HepG2 (cell line): ENCODE results near the gene SERINC2. TPM values are rescaled to one million over a fixed set of nuclear protein-coding genes. Genes with fewer than 3 reads are reported as not detected.

Experiments
- AGO2 ChIP-seq: fragments of 200-400 bp; formaldehyde crosslinking; optimal IDR thresholded peaks from 2 replicates; pipeline ENCODE3; 2017; ENCODE audit warnings: mild to moderate bottlenecking, low read depth, low read length, moderate library complexity
- CSRNP1 ChIP-seq: sonication (generic); formaldehyde crosslinking; IDR thresholded peaks from 2 replicates; pipeline ENCODE4 v1.8.1; 2023; ENCODE audit warnings: mild to moderate bottlenecking, missing genetic modification reagents
- DNMT1 ChIP-seq: sonication (generic); formaldehyde crosslinking; IDR thresholded peaks from 2 replicates; pipeline ENCODE4 v1.5.1; 2020; ENCODE audit warnings: mild to moderate bottlenecking, missing genetic modification reagents
- GFI1 ChIP-seq: sonication (generic); formaldehyde crosslinking; IDR thresholded peaks from 2 replicates; pipeline ENCODE4 v1.5.0; 2020; ENCODE audit warnings: missing genetic modification reagents, mild to moderate bottlenecking, borderline replicate concordance
- HOXA3 ChIP-seq: sonication (generic); formaldehyde crosslinking; IDR thresholded peaks from 2 replicates; pipeline ENCODE4 v1.5.0; 2020; ENCODE audit warnings: missing genetic modification reagents
- IKZF5 ChIP-seq: IDR thresholded peaks from 2 replicates; pipeline ENCODE4 v1.6.1; 2018; ENCODE audit warnings: missing genetic modification reagents, mild to moderate bottlenecking, missing compliant biosample characterization
- NKX3-1 ChIP-seq: sonication (generic); formaldehyde crosslinking; IDR thresholded peaks from 2 replicates; pipeline ENCODE4 v1.5.0; 2020; ENCODE audit warnings: missing genetic modification reagents
- NONO ChIP-seq, 2 experiments: fragments of 450-650 bp in 1 of 2; sonication (generic) in 1 of 2; formaldehyde crosslinking in 1 of 2; IDR thresholded peaks in 1 of 2; conservative IDR thresholded peaks in 1 of 2; 2 replicates each; pipeline versions ENCODE4 v1.6.1 to v1.8.0; 2017 to 2022; ENCODE audit warnings: mild to moderate bottlenecking in 1 of 2, missing genetic modification reagents in 1 of 2, moderate library complexity in 1 of 2
- PHF8 ChIP-seq: sonication (generic); formaldehyde crosslinking; IDR thresholded peaks from 2 replicates; pipeline ENCODE4 v1.5.0; 2020; ENCODE audit warnings: missing genetic modification reagents
- TFDP2 ChIP-seq: sonication (generic); formaldehyde crosslinking; IDR thresholded peaks from 2 replicates; pipeline ENCODE4 v1.4.0; 2020; ENCODE audit warnings: missing genetic modification reagents
- THAP11 ChIP-seq: IDR thresholded peaks from 2 replicates; pipeline ENCODE4 v1.6.1; 2016; ENCODE audit warnings: missing biosample characterization, missing genetic modification reagents
- ZFX ChIP-seq: sonication (generic); formaldehyde crosslinking; IDR thresholded peaks from 2 replicates; pipeline ENCODE4 v1.4.0; 2020; ENCODE audit warnings: mild to moderate bottlenecking, low read depth, missing genetic modification reagents, moderate library complexity
- ZNF414 ChIP-seq: sonication (generic); formaldehyde crosslinking; IDR thresholded peaks from 2 replicates; pipeline ENCODE4 v1.5.0; 2020; ENCODE audit warnings: missing genetic modification reagents
- ZNF607 ChIP-seq: sonication (generic); formaldehyde crosslinking; IDR thresholded peaks from 2 replicates; pipeline ENCODE4 v1.5.1; 2020; ENCODE audit warnings: missing genetic modification reagents, mild to moderate bottlenecking, borderline replicate concordance
- polyA plus RNA-seq, 8 experiments: library from polyadenylated mRNA; depleted of rRNA in 3 of 8; stranded (reverse) in 7 of 8; unstranded in 1 of 8; fragments of >200 nt; fragmentation: Illumina TruSeq in 4 of 8; extraction: Trizol in 4 of 8; gene quantifications; 2 replicates each; pipeline versions ENCODE4 v1.2.1 to v1.2.3, GENCODE V29; 2011 to 2016; ENCODE audit warnings: low read depth in 4 of 8, missing spikeins in 1 of 8, mixed read lengths in 1 of 8; ENCODE audit not compliant: insufficient read depth in 1 of 8
- total RNA-seq, 5 experiments: library from RNA; depleted of rRNA; stranded (reverse); fragments of >200 nt; fragmentation: Illumina TruSeq; extraction: Trizol; gene quantifications; 2 replicates each; pipeline ENCODE4 v1.2.3, GENCODE V29; 2016; ENCODE audit warnings: low read depth in 1 of 5
- TF ChIP-seq, protein P1 (sequence below): sonication (generic); formaldehyde crosslinking; IDR thresholded peaks from 2 replicates; pipeline ENCODE4 v1.5.1; 2020; ENCODE audit warnings: mild to moderate bottlenecking, missing genetic modification reagents, moderate library complexity
- TF ChIP-seq, protein P2 (sequence below): sonication (generic); formaldehyde crosslinking; IDR thresholded peaks from 2 replicates; pipeline ENCODE4 v1.8.0; 2022; ENCODE audit warnings: low read depth, missing genetic modification reagents

The SERINC2 gene
- total and polyA plus RNA-seq, 2 of the 13 experiments (the other 11 are each of a cell fraction or from before 2014, with no cell fraction given): 4.8 to 126 TPM

DNA sequence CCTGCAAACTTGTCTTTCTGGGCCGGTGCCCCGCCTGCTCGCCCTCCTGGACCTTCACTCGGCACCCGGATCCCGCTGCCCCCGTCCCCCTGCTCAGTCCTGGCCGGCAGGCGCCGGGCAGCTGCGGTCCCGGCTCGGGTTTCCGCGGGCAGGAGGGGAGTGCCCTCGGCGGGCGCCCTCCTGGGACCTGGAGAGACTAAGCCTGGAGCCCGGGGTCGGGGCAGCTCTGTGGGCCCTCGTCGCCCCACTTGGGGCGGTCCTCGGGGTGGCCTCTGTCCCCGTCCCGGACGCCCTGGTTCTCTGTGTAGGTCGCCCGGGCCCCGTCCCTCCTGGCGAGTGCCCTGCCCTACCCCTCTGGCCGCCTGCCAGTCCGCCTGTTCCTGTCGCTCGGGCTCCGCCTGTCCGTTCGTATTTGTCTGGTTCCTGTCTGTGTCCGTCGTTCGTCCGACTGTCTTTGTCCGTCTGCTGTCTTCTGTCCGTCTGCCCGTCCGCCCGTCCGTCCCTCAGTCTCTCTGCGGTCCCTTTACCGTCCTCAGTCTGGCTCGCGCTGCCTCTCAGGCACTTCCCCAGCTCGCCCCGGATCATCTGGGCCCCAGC is 490 bp downstream of the SERINC2 start (continued):
- TF ChIP-seq, protein P1, sequence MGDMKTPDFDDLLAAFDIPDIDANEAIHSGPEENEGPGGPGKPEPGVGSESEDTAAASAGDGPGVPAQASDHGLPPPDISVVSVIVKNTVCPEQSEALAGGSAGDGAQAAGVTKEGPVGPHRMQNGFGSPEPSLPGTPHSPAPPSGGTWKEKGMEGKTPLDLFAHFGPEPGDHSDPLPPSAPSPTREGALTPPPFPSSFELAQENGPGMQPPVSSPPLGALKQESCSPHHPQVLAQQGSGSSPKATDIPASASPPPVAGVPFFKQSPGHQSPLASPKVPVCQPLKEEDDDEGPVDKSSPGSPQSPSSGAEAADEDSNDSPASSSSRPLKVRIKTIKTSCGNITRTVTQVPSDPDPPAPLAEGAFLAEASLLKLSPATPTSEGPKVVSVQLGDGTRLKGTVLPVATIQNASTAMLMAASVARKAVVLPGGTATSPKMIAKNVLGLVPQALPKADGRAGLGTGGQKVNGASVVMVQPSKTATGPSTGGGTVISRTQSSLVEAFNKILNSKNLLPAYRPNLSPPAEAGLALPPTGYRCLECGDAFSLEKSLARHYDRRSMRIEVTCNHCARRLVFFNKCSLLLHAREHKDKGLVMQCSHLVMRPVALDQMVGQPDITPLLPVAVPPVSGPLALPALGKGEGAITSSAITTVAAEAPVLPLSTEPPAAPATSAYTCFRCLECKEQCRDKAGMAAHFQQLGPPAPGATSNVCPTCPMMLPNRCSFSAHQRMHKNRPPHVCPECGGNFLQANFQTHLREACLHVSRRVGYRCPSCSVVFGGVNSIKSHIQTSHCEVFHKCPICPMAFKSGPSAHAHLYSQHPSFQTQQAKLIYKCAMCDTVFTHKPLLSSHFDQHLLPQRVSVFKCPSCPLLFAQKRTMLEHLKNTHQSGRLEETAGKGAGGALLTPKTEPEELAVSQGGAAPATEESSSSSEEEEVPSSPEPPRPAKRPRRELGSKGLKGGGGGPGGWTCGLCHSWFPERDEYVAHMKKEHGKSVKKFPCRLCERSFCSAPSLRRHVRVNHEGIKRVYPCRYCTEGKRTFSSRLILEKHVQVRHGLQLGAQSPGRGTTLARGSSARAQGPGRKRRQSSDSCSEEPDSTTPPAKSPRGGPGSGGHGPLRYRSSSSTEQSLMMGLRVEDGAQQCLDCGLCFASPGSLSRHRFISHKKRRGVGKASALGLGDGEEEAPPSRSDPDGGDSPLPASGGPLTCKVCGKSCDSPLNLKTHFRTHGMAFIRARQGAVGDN: peak; percentile 59
- TF ChIP-seq TFDP2 (CRISPR knock-in tag) (0 out of 2 replicates have a peak, but pooled peaks have one; percentile 19), NKX3-1 (CRISPR knock-in tag) (no peak), ZNF414 (CRISPR knock-in tag) (no peak), ZNF607 (CRISPR knock-in tag) (0 out of 2 replicates have a peak, but pooled peaks have one; percentile 10), ZFX (0 out of 2 replicates have a peak, but pooled peaks have one; percentile 14), CSRNP1 (CRISPR knock-in tag) (peak; percentile 93; the same call in 1 of the 2 replicates), AGO2 (peak; percentile 40), PHF8 (CRISPR knock-in tag) (peak; percentile 47; the same call in 1 of the 2 replicates), THAP11 (0 out of 2 replicates have a peak, but pooled peaks have one; percentile 28), HOXA3 (0 out of 2 replicates have a peak, but pooled peaks have one; percentile 17), NONO (IDR thresholded peaks at IDR 0.05) (no peak), NONO (CRISPR knock-in tag; conservative IDR thresholded peaks at IDR 0.05) (peak; percentile 61; the same call in 1 of the 2 replicates), IKZF5 (CRISPR knock-in tag) (peak; percentile 89; the same call in 1 of the 2 replicates), DNMT1 (0 out of 2 replicates have a peak, but pooled peaks have one; percentile 40), GFI1 (CRISPR knock-in tag) (0 out of 2 replicates have a peak, but pooled peaks have one; percentile 31)
- TF ChIP-seq, protein P2, sequence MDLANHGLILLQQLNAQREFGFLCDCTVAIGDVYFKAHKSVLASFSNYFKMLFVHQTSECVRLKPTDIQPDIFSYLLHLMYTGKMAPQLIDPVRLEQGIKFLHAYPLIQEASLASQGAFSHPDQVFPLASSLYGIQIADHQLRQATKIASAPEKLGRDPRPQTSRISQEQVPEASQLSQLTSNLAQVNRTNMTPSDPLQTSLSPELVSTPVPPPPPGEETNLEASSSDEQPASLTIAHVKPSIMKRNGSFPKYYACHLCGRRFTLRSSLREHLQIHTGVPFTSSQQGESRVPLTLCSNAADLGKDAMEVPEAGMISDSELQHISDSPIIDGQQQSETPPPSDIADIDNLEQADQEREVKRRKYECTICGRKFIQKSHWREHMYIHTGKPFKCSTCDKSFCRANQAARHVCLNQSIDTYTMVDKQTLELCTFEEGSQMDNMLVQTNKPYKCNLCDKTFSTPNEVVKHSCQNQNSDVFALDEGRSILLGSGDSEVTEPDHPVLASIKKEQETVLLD (CRISPR knock-in tag): no peak
